GM19099 (cell line): ENCODE measurements around the gene RNF150.

Experiments used
- POLR2A ChIP-seq: IDR thresholded peaks from 3 replicates; pipeline ENCODE4 v1.6.1; 2011; ENCODE audit warnings: low read depth; ENCODE audit not compliant: insufficient read length; ENCODE audit errors: extremely low read depth

The RNF150 gene

DNA sequence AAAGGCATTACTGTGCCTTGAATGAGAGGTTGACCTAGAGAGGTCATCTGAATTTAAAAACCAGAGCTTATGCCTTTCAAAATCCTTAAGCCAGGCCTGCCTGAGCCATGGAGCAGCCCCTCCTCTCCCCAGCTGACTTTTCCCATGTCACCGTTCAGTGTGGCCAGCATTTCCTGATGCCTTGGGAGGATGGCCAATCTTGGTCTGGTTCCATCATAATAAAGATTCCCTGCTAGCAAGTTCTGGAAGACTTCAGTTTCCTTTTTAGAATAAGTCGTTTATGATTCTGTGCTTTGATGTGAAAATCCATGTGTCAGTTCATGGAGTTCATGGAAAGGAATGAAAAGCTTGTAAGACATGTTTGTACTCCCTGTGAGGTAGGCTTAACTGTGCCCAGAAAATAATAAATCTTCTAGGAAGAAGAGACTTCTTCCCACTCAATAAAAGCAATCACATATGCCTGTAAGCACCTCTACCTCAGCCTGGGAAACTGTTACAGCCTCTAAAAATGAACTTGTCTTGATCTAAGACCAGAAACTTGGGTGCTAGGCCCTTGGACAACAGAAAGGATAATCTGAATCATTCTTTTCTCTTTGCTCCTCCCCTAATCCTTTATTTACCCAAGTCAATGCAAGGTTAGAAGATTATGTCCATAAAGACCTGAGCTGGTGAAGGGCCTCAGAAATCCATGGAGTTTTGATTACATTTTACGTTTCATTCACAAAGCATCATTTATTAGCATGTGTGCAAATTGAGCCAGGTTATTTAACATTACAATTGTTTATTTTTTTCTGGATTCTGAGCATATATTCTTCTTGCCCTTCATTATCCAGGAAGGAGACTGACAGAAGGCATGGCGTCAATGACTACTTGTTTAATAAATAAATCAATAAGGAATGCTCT is 293.1 kb downstream of the RNF150 start:
- no peak for TF ChIP-seq POLR2A

- TF ChIP-seq POLR2A, result no peak
These were observed 293.9 kb downstream of the RNF150 start for GRCh38 chr4:140839406-140839805.

GRCh38 chr4:140837736-140838135 is 295.5 kb downstream of the RNF150 start:
- no peak for TF ChIP-seq POLR2A

DNA sequence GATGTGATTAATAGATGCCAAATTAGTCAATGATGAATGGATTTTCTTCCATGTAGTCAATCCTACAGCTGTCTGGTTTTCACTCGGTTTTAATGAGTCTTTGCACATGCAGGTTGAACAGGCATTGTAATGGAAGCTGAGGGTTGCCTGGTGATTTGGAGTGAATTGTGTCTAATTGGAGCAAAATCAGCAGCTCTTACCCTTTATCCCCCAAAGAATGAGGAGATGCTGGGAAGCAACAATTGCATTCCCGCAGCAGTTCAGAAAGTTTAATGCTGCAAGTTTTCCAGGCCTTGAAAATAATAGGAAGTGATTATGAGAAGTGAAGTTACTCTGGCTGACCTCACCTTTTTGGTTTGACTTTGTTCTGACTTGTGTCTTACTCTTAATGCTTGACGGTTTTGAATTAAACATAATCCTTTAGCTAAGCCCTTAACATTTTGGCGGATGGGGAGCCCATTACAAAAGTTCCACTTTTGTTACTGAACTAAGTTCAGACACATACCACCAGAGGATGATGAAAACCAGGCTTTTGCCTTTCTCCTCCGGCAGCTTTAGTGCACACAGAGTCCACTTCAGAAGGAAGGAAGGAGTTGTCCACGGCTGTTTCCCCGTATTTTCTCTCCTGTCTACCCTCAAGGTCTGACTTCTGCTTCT is 298.3 kb downstream of the RNF150 start:
- no peak for TF ChIP-seq POLR2A

- TF ChIP-seq POLR2A, result no peak
These were observed 300.0 kb downstream of the RNF150 start for GRCh38 chr4:140833280-140833679.

DNA sequence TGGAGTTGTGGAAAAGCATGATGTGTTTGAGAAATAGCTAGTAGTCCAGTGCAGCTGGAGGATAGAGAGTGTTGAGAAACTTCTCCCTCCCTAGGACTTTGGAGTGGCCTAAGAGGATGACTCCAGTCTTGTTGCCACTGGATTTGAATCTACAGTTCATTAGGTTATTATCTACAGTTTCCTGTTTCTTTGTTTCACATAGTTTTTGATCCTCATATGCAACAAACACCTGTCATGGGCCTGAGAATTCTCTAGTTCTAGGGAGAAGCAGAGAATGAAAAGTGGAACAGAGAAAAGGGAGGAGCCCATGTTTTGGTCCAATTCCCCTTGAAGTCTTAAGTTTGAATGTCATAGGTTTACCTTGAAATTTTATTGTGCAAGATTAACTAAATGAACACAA is 303.4 kb downstream of the RNF150 start:
- TF ChIP-seq POLR2A, result no peak

DNA sequence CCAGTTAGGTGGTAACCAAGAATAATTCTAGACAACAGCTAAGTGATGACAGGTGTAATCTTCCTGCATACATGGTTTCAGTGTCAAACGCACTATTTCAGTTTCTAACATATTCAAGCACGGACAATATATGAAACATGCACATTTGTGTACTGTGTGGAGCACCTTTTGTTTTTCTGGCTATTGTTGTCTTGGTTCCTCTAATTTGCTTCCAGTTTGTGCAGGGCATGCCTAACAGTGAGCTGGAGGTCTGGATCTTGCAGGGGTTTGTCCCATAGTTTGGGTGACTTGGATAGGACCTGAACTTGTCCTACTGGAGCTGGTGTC is 306.6 kb downstream of the RNF150 start:
- TF ChIP-seq POLR2A, result no peak

GRCh38 chr4:140819610-140820009 is 313.7 kb downstream of the RNF150 start:
- TF ChIP-seq POLR2A, result no peak

DNA sequence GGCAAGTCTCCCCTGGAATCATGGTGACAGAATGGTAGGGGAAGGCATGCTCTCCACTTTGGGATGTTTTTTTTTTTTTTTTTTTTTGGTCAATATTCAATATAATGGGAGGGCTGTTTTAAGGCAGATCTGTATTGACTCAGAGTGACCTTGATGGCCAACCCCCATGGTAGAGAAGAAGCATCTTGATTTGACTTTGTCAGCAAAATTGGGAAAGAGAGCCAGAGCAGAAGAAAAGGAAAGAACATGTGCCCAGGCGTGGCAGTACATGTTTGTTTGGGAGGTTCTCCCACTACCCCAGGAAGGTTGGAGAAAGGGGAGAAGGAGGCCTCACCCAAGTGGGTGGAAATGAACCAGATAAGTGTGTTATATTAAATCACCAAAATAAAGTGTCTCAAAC is 314.8 kb downstream of the RNF150 start:
- no peak for TF ChIP-seq POLR2A

DNA sequence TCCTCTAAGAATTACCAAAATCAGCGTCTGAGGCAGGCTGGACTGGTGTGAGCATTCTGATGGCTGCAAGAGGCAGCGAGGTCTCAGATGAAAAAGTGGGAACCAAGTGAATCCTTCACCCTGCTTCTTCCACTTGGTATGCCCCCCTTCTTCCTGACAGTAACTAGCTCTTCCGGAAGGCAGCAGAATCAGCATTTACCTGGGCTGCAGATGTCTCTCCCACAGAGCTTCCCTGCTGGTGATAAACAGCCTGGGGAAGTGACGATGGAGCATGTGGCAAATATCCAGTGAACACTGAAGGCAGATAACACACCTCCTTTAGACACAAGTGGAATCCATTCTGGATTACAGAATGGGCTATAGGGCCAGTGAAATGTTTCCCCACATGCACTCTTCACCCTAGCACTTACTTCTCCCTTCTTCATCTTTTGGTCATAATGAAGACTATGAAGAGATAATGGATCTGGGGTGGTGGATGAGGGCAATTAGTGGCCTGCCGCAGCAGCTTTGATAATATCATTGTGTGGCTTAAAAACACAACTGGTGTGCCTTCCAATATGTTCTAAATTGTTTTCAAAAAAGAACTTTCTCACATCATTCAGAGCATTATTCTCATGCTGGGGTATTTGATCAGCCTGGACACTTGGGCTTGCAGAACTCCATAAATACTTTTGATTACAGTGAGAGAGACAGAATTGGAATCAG is 316.3 kb downstream of the RNF150 start:
- no peak for TF ChIP-seq POLR2A

- TF ChIP-seq POLR2A, result no peak
These were observed 319.5 kb downstream of the RNF150 start for GRCh38 chr4:140813804-140814203.

- no peak for TF ChIP-seq POLR2A
These were observed 320.4 kb downstream of the RNF150 start for GRCh38 chr4:140812916-140813315.

GRCh38 chr4:140811429-140811828 is 321.8 kb downstream of the RNF150 start:
- TF ChIP-seq POLR2A, result no peak
